ENCODE data around the gene ABCC8.

DNA sequence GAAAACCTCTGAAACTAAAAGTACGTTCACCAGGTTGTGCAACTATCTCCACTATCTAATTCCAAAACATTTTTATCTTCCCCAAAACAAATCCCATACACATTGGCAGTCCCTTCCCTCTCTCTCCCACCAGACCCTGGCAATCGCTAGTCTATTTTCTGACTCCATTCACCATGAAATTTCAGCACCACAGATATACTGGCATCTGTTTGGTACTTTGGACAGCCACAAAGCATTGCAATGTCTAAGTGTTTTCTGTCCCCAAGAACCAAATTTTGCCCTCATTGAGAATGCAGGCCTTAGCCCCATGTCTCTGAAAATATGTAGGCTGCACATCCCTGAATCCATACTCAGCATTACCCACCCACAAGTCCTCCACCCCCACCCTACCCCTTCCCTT lies 60.2 kb downstream of the ABCC8 start:
- TF ChIP-seq EZH2 (IDR thresholded peaks at IDR 0.05; ENCODE audit: insufficient read depth, poor library complexity, severe bottlenecking) (no peak), EZH2phosphoT487 (IDR thresholded peaks at IDR 0.05; ENCODE audit: insufficient read depth, low read depth) (no peak)

Measured in GM23248 (cell line).